ENCODE measurements around the gene CLMN.

Gene CLMN

GRCh38 chr14:95301527-95302187 is 18.1 kb downstream of the CLMN start:
- no peak for DNase-seq (ENCODE audit: low spot score)

- DNase-seq (ENCODE audit: low spot score) = no peak
Observed at GRCh38 chr14:95300697-95301526, 18.8 kb downstream of the CLMN start.

- no peak for DNase-seq (ENCODE audit: low spot score)
Observed at GRCh38 chr14:95300002-95300696, 19.6 kb downstream of the CLMN start.

GRCh38 chr14:95299271-95299670 is 20.4 kb downstream of the CLMN start:
- DNase-seq (ENCODE audit: low spot score) = no peak

- no peak for DNase-seq (ENCODE audit: low spot score)
Observed at GRCh38 chr14:95297832-95298231, 21.9 kb downstream of the CLMN start.

- no peak for DNase-seq (ENCODE audit: low spot score)
Observed at GRCh38 chr14:95296966-95297365, 22.7 kb downstream of the CLMN start.

- no peak for DNase-seq (ENCODE audit: low spot score)
Observed at GRCh38 chr14:95295600-95296376, 23.9 kb downstream of the CLMN start.

GRCh38 chr14:95294834-95295599 is 24.7 kb downstream of the CLMN start:
- DNase-seq (ENCODE audit: low spot score) = no peak

- no peak for DNase-seq (ENCODE audit: low spot score)
Observed at GRCh38 chr14:95294320-95294719, 25.4 kb downstream of the CLMN start.

GRCh38 chr14:95293449-95293848 is 26.3 kb downstream of the CLMN start:
- DNase-seq (ENCODE audit: low spot score) = no peak

GRCh38 chr14:95292660-95293425 is 26.9 kb downstream of the CLMN start:
- no peak for DNase-seq (ENCODE audit: low spot score)

GRCh38 chr14:95291859-95292542 is 27.7 kb downstream of the CLMN start:
- no peak for DNase-seq (ENCODE audit: low spot score)

- no peak for DNase-seq (ENCODE audit: low spot score)
Observed at GRCh38 chr14:95290871-95291431, 28.8 kb downstream of the CLMN start.

- DNase-seq (ENCODE audit: low spot score) = no peak
Observed at GRCh38 chr14:95290021-95290420, 29.7 kb downstream of the CLMN start.

- no peak for DNase-seq (ENCODE audit: low spot score)
Observed at GRCh38 chr14:95289323-95290010, 30.2 kb downstream of the CLMN start.

- no peak for DNase-seq (ENCODE audit: low spot score)
Observed at GRCh38 chr14:95288672-95289322, 30.9 kb downstream of the CLMN start.

GRCh38 chr14:95287176-95287754 is 32.4 kb downstream of the CLMN start:
- DNase-seq (ENCODE audit: low spot score) = no peak

- no peak for DNase-seq (ENCODE audit: low spot score)
Observed at GRCh38 chr14:95286645-95287044, 33.1 kb downstream of the CLMN start.
